VCaP (cell line): ENCODE results near the gene REST.
"Not testable (repeated sequence)": the region's sequence is repeated elsewhere in the genome, so short reads cannot be mapped to it uniquely, and the experiment has no call there.

Source experiments
- H3K27ac ChIP-seq: fragments of 450-650 bp; 2 replicates; pipeline ENCODE4 v1.5.1; 2017
- CTCF ChIP-seq: fragments of 450-650 bp; conservative IDR thresholded peaks from 2 replicates; pipeline ENCODE4 v1.5.1; 2017; ENCODE audit warnings: mild to moderate bottlenecking, moderate library complexity

The REST gene

GRCh38 chr4:56914336-56914735 is 6.6 kb downstream of the REST start:
- H3K27ac ChIP-seq, result no peak overlapping the region
- no peak for TF ChIP-seq CTCF

- H3K27ac ChIP-seq, result not testable (repeated sequence)
These were observed 7.3 kb downstream of the REST start for GRCh38 chr4:56914977-56915376.

- TF ChIP-seq CTCF, result no peak
- H3K27ac ChIP-seq, result no peak overlapping the region
These were observed 19.5 kb downstream of the REST start for GRCh38 chr4:56927196-56927595.

- TF ChIP-seq CTCF, result no peak
- peak overlapping the region; percentile 53 for H3K27ac ChIP-seq
These were observed 22.9 kb downstream of the REST start for GRCh38 chr4:56930638-56931037.

GRCh38 chr4:56931924-56932323 is 24.2 kb downstream of the REST start:
- no peak for TF ChIP-seq CTCF

GRCh38 chr4:56937262-56937661 is 29.6 kb downstream of the REST start:
- TF ChIP-seq CTCF, result no peak

More at GRCh38 chr4:56931924-56932323, 24.2 kb downstream of the REST start:
- H3K27ac ChIP-seq, result peak overlapping the region; percentile 53

GRCh38 chr4:56939826-56940225 is 32.1 kb downstream of the REST start:
- H3K27ac ChIP-seq, result not testable (repeated sequence)

More at GRCh38 chr4:56937262-56937661, 29.6 kb downstream of the REST start:
- H3K27ac ChIP-seq, result no peak overlapping the region

- no peak for TF ChIP-seq CTCF
- H3K27ac ChIP-seq, result peak overlapping the region; percentile 9; the same call in 1 of the 2 replicates
These were observed 32.7 kb downstream of the REST start for GRCh38 chr4:56940403-56940802.

- TF ChIP-seq CTCF, result no peak
- H3K27ac ChIP-seq, result peak overlapping the region; percentile 9; the same call in 1 of the 2 replicates
These were observed 33.3 kb downstream of the REST start for GRCh38 chr4:56940971-56941370.
